ENCODE data around the gene GALNT15.

GRCh38 chr3:16249336-16249735, 74.9 kb downstream of the GALNT15 start:
- TF ChIP-seq, protein P1, sequence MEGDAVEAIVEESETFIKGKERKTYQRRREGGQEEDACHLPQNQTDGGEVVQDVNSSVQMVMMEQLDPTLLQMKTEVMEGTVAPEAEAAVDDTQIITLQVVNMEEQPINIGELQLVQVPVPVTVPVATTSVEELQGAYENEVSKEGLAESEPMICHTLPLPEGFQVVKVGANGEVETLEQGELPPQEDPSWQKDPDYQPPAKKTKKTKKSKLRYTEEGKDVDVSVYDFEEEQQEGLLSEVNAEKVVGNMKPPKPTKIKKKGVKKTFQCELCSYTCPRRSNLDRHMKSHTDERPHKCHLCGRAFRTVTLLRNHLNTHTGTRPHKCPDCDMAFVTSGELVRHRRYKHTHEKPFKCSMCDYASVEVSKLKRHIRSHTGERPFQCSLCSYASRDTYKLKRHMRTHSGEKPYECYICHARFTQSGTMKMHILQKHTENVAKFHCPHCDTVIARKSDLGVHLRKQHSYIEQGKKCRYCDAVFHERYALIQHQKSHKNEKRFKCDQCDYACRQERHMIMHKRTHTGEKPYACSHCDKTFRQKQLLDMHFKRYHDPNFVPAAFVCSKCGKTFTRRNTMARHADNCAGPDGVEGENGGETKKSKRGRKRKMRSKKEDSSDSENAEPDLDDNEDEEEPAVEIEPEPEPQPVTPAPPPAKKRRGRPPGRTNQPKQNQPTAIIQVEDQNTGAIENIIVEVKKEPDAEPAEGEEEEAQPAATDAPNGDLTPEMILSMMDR (conservative IDR thresholded peaks at IDR 0.05) = peak; percentile 50
- no peak for TF ChIP-seq ZFX (IDR thresholded peaks at IDR 0.05)
